ENCODE data around the gene ZC3H10. TPM values are rescaled to one million over a fixed set of nuclear protein-coding genes. Genes with fewer than 3 reads are reported as not detected.
"Not testable (repeated sequence)": the region's sequence is repeated elsewhere in the genome, so short reads cannot be mapped to it uniquely, and the experiment has no call there.

The ZC3H10 gene
- total and polyA plus RNA-seq, 2 of the 13 experiments (the other 11 are each of a cell fraction or from before 2014, with no cell fraction given), result 0.70 to 2.3 TPM

DNA sequence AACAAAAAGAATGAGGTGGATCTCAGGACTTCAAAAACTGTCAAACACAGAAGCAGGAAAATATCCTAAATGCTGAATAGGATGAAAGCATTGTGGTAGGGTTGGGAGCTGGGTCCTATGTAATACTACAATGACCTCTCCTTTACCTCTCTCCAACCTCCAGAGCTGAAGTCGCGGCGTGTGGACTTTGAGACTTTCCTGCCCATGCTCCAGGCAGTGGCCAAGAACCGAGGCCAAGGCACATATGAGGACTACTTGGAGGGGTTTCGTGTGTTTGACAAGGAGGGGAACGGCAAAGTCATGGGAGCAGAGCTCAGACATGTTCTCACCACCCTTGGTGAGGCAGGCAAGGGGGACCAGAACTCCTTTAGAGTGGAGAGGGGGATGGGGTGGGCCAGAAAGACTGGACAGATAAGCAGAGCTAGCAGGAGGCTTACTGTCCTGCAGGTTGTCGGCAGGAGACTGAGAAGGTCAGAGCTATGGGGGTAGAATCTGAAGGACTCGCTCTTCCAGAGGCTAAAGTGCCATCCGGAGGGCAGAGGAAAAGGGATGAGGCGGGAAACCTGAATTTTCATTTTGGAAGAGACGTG, 37.3 kb downstream of the ZC3H10 start (continued):
- 0 out of 2 replicates have a peak, but pooled peaks have one; percentile 18 for TF ChIP-seq ESRRA (CRISPR knock-in tag; IDR thresholded peaks at IDR 0.05; ENCODE audit: low read depth)

DNA sequence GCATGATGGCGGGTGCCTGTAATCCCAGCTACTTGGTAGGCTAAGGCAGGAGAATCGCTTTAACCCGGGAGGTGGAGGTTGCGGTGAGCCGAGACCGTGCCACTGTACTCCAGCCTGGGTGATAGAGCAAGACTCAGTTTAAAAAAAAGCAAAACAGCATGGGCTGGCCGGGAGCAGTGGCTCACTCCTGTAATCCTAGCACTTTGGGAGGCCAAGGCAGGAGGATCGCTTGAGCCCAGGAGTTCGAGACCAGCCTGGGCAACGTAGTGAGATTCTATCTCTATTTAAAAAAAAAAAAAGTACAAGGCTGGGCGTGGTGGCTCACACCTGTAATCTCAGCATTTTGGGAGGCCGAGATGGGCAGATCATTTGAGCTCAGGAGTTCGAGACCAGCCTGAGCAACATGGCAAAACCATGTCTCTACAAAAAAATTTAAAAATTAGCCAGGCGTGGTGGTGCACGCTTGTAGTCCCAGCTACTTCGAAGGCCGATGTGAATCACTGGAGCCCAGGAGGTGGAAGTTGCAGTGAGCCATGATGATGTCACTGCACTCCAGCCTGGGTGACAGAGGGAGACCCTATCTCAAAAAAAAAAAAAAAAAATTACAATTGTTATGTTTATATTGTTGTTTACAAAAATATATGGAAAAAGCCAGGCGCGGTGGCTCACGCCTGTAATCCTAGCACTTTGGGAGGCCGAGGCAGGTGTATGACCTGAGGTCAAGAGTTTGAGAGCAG, 38.6 kb downstream of the ZC3H10 start:
- Histone ChIP-seq H3K4me1 (ENCODE audit: insufficient read depth, low read length) (peaks cover 65% of the 10 kb centered on the region), H3K27ac (ENCODE audit: extremely low read length, insufficient read depth, low read length) (peak overlapping the region; percentile 87), H3K4me2 (ENCODE audit: low read depth, low read length) (peak overlapping the region; percentile 71), H3K36me3 (replicated peaks in 1 of 2; ENCODE audit: control insufficient read depth in 1 of 2, insufficient read depth in 2 of 2, low read length in 2 of 2) (peaks cover 14 to 23% of the 10 kb centered on the region in 2 experiments), H3K4me3 (replicated peaks in 1 of 3; ENCODE audit: insufficient read depth in 1 of 3, low read depth in 2 of 3, low read length in 3 of 3) (peak overlapping the region in 1 of 3 experiments; percentile 65; a peak in 1 of 6 replicates), H3K79me2 (ENCODE audit: insufficient read depth, low read length) (peaks cover 38% of the 10 kb centered on the region), H4K20me1 (ENCODE audit: insufficient read depth, low read length) (peaks cover 26% of the 10 kb centered on the region)
- POLR2A ChIA-PET, result interaction anchor here (0.7 to 1.3 kb wide), 3 partner anchors 28 to 260 kb away, joined by 3 read pairs; partner anchors contain the start of genes ESYT1 and PA2G4
- H3K9ac ChIP-seq (ENCODE audit: insufficient read depth, low read depth, low read length); H3K9me3 ChIP-seq (ENCODE audit: low read length); H3K27me3 ChIP-seq (ENCODE audit: control insufficient read depth in 1 of 2, insufficient read depth in 2 of 2, low read length in 2 of 2); BruUV-seq (replicated peaks); ATAC-seq; H2AFZ ChIP-seq (ENCODE audit: low read length); DNase-seq (ENCODE audit: low spot score); FAIRE-seq: not testable (repeated sequence)
- intact Hi-C loops (cut with micrococcal nuclease; ENCODE audit: unreplicated experiment), result loop anchor here (5.0 kb wide), 1 partner anchor 36 kb away; no protein-coding TSS in a partner anchor
- 97% methylated on average over 21 of the region's 21 CpGs for WGBS (ENCODE audit: low lambda C conversion rate)
- CTCF ChIA-PET (ENCODE audit: low intra/inter-chr PET ratio, low total read pairs), result interaction anchor here (1.8 kb wide), 1 partner anchor 31 kb away, joined by 7 read pairs; no protein-coding TSS in a partner anchor
- in situ Hi-C loops (cut with HindIII; ENCODE audit: extremely low pct_ligation_motif_present, low pct_unique_long_range_greater_than_20kb), result loop anchor here (5.0 kb wide), 1 partner anchor 34 kb away; no protein-coding TSS in a partner anchor

Measured in HepG2 (cell line).